Caco-2 (cell line): ENCODE measurements around the gene SORCS2. TPM values are rescaled to one million over a fixed set of nuclear protein-coding genes. Genes with fewer than 3 reads are reported as not detected.

Experiments used
- BruUV-seq: library from RNA; stranded (reverse); fragments of 400-500 nt; replicated peaks from 2 replicates; lab custom pipeline; 2021; lab: Mats Ljungman, UMichigan
- CTCF ChIA-PET: fragments of 300-600 bp; sonication (Branson Sonifier 250); formaldehyde crosslinking; loops from one replicate; lab custom pipeline; 2022; ENCODE audit warnings: antibody characterized with exemption; lab: Charles Lee
- POLR2A ChIA-PET: fragments of 300-600 bp; sonication (Branson Sonifier 250); formaldehyde crosslinking; loops from one replicate; lab custom pipeline; 2022; ENCODE audit warnings: antibody characterized with exemption; lab: Charles Lee
- DNase-seq, 2 experiments: peaks; one replicate each; pipeline versions ENCODE4 v3.0.0 to v3.0.0-alpha.2; 2020 to 2022
- H3K27me3 ChIP-seq: replicated peaks from 2 replicates; pipeline ENCODE4 v1.6.0; 2011; ENCODE audit warnings: low read length; ENCODE audit not compliant: control insufficient read depth, insufficient read depth
- H3K36me3 ChIP-seq: 2 replicates; pipeline ENCODE4 v1.5.1; 2011; ENCODE audit warnings: low read length; ENCODE audit not compliant: control insufficient read depth, insufficient read depth
- H3K4me1 ChIP-seq: fragments of 250-450 bp; sonication (Bioruptor Pico); 2 replicates; pipeline ENCODE4 v1.5.1; 2020; ENCODE audit warnings: mild to moderate bottlenecking
- H3K4me3 ChIP-seq: 2 replicates; pipeline ENCODE4 v1.5.1; 2011; ENCODE audit warnings: low read depth, mild to moderate bottlenecking, control low read depth, low read length
- H3K9me3 ChIP-seq: fragments of 250-450 bp; sonication (Bioruptor Pico); 2 replicates; pipeline ENCODE4 v1.5.1; 2020; ENCODE audit warnings: mild to moderate bottlenecking, moderate library complexity
- H3K27ac Mint-ChIP-seq: one replicate; pipeline ENCODE4 v1.8.0; 2022; ENCODE audit warnings: mixed read lengths; ENCODE audit not compliant: unreplicated experiment
- H3K27me3 Mint-ChIP-seq: one replicate; pipeline ENCODE4 v1.8.0; 2022; ENCODE audit warnings: mixed read lengths; ENCODE audit not compliant: insufficient read depth, unreplicated experiment
- H3K36me3 Mint-ChIP-seq: one replicate; pipeline ENCODE4 v1.8.0; 2022; ENCODE audit warnings: mild to moderate bottlenecking, mixed read lengths; ENCODE audit not compliant: insufficient read depth, unreplicated experiment
- H3K4me1 Mint-ChIP-seq: one replicate; pipeline ENCODE4 v1.8.0; 2022; ENCODE audit warnings: low read depth, mixed read lengths; ENCODE audit not compliant: unreplicated experiment
- H3K4me3 Mint-ChIP-seq: one replicate; pipeline ENCODE4 v1.8.0; 2022; ENCODE audit warnings: mild to moderate bottlenecking, moderate library complexity, mixed read lengths; ENCODE audit not compliant: unreplicated experiment
- H3K9me3 Mint-ChIP-seq: one replicate; pipeline ENCODE4 v1.8.0; 2022; ENCODE audit warnings: mixed read lengths; ENCODE audit not compliant: unreplicated experiment
- CTCF ChIP-seq, 2 experiments: fragments of 200-600 bp in 1 of 2; IDR thresholded peaks; 1 replicate in 1 of 2; 2 replicates in 1 of 2; pipeline versions ENCODE4 v1.5.1 to v1.8.0; 2011 to 2022; ENCODE audit warnings: antibody characterized with exemption in 1 of 2, control low read depth in 1 of 2, inconsistent platforms in 1 of 2, low read depth in 1 of 2, low read length in 1 of 2, mild to moderate bottlenecking in 1 of 2, moderate library complexity in 1 of 2; ENCODE audit not compliant: insufficient read depth in 1 of 2, severe bottlenecking in 1 of 2, unreplicated experiment in 1 of 2
- intact Hi-C: fragments of 100-400 bp; cut with micrococcal nuclease; formaldehyde crosslinking; loops from one replicate; pipeline ENCODE4 v1.10.0; 2022; ENCODE audit not compliant: unreplicated experiment
- total RNA-seq: library from RNA; stranded (reverse); gene quantifications from 2 replicates; pipeline ENCODE4 v1.2.3, GENCODE V29; 2022

Gene SORCS2
- total RNA-seq, 1 experiment from 2014 or later, result 1.6 TPM

- Histone ChIP-seq H3K36me3 (no peaks in the 10 kb centered on the region), H3K4me1 (peaks cover 11% of the 10 kb centered on the region; the same call in 1 of the 2 replicates), H3K4me3 (no peak overlapping the region), H3K27me3 (no peaks in the 10 kb centered on the region), H3K9me3 (peaks cover 2% of the 10 kb centered on the region; the same call in 1 of the 2 replicates)
- no peak overlapping the region for H3K4me3 Mint-ChIP-seq
- DNase-seq, result no peak
- CTCF ChIA-PET, result no interaction called here
- H3K9me3 Mint-ChIP-seq, result no peaks in the 10 kb centered on the region
- no peaks in the 10 kb centered on the region for H3K36me3 Mint-ChIP-seq
- no peaks in the 10 kb centered on the region for H3K4me1 Mint-ChIP-seq
- H3K27ac Mint-ChIP-seq, result no peak overlapping the region
- POLR2A ChIA-PET, result interaction anchor here (0.5 kb wide), 1 partner anchor 101 kb away, joined by 4 read pairs; no protein-coding TSS in a partner anchor
- BruUV-seq, result no TSS peak
- H3K27me3 Mint-ChIP-seq, result no peaks in the 10 kb centered on the region
- no peak for TF ChIP-seq CTCF (IDR thresholded peaks at IDR 0.05; ENCODE audit: insufficient read depth in 1 of 2, low read depth in 1 of 2, low read length in 1 of 2, severe bottlenecking in 1 of 2, unreplicated experiment in 1 of 2)
- intact Hi-C loops, result no loop called here
Measured at GRCh38 chr4:7648544-7649395, 456.4 kb downstream of the SORCS2 start.

GRCh38 chr4:7649411-7649740 lies 457.0 kb downstream of the SORCS2 start:
- Mint-ChIP-seq H3K4me3 (no peak overlapping the region), H3K9me3 (no peaks in the 10 kb centered on the region), H3K27me3 (no peaks in the 10 kb centered on the region), H3K27ac (no peak overlapping the region), H3K4me1 (no peaks in the 10 kb centered on the region), H3K36me3 (no peaks in the 10 kb centered on the region)
- Histone ChIP-seq H3K9me3 (no peaks in the 10 kb centered on the region; the same call in 1 of the 2 replicates), H3K27me3 (no peaks in the 10 kb centered on the region), H3K36me3 (no peaks in the 10 kb centered on the region), H3K4me3 (no peak overlapping the region), H3K4me1 (peaks cover 11% of the 10 kb centered on the region; the same call in 1 of the 2 replicates)
- intact Hi-C loops, result no loop called here
- no peak for TF ChIP-seq CTCF (IDR thresholded peaks at IDR 0.05; ENCODE audit: insufficient read depth in 1 of 2, low read depth in 1 of 2, low read length in 1 of 2, severe bottlenecking in 1 of 2, unreplicated experiment in 1 of 2)
- BruUV-seq, result no TSS peak
- no peak for DNase-seq
- POLR2A ChIA-PET, result no interaction called here
- CTCF ChIA-PET, result no interaction called here

- H3K9me3 Mint-ChIP-seq, result no peaks in the 10 kb centered on the region
- no peaks in the 10 kb centered on the region for H3K27me3 Mint-ChIP-seq
- H3K36me3 Mint-ChIP-seq, result no peaks in the 10 kb centered on the region
- no peaks in the 10 kb centered on the region for H3K36me3 ChIP-seq
- no peak overlapping the region for H3K27ac Mint-ChIP-seq
- peaks cover 11% of the 10 kb centered on the region; the same call in 1 of the 2 replicates for H3K4me1 ChIP-seq
- POLR2A ChIA-PET, result no interaction called here
- no peaks in the 10 kb centered on the region for H3K9me3 ChIP-seq
- CTCF ChIA-PET, result interaction anchor here (1.0 kb wide), 1 partner anchor 326 kb away, joined by 3 read pairs; no protein-coding TSS in a partner anchor
- DNase-seq, result no peak
- no peaks in the 10 kb centered on the region for H3K4me1 Mint-ChIP-seq
- no peaks in the 10 kb centered on the region for H3K27me3 ChIP-seq
- no peak for TF ChIP-seq CTCF (IDR thresholded peaks at IDR 0.05; ENCODE audit: insufficient read depth in 1 of 2, low read depth in 1 of 2, low read length in 1 of 2, severe bottlenecking in 1 of 2, unreplicated experiment in 1 of 2)
- no TSS peak for BruUV-seq
- H3K4me3 Mint-ChIP-seq, result no peak overlapping the region
- intact Hi-C loops, result no loop called here
- no peak overlapping the region for H3K4me3 ChIP-seq
Measured at GRCh38 chr4:7649741-7650531, 457.6 kb downstream of the SORCS2 start.
